HG03095 (cell line): Measurements from ENCODE around the gene GOLGA6L7.
"Not testable (repeated sequence)": the region's sequence is repeated elsewhere in the genome, so short reads cannot be mapped to it uniquely, and the experiment has no call there.

Experiments
- ATAC-seq: cut with Tn5 transposase; IDR thresholded peaks from one replicate; pipeline ENCODE4 v1.9.1; 2021; ENCODE audit warnings: moderate library complexity; ENCODE audit not compliant: unreplicated experiment

Gene GOLGA6L7

DNA sequence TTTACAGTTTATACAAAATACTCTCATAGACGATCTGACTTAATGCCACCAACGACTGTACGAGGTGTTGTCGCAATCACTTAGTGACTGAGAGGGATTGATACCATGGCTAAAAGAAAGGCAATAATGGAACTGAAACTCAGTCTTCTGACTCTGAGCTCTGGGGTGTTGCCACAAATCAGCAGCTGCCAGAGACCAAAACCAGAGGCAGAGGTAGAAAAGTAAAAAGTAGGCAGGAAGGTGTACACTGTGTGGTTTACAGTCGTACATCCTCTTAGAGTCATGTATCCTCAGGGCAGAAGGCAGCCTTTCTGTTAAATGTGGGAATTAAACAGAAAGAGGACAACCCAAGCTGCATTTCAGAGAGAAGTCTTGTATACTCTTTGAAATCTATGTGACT is 1.2 kb downstream of the GOLGA6L7 start:
- not testable (repeated sequence) for ATAC-seq

DNA sequence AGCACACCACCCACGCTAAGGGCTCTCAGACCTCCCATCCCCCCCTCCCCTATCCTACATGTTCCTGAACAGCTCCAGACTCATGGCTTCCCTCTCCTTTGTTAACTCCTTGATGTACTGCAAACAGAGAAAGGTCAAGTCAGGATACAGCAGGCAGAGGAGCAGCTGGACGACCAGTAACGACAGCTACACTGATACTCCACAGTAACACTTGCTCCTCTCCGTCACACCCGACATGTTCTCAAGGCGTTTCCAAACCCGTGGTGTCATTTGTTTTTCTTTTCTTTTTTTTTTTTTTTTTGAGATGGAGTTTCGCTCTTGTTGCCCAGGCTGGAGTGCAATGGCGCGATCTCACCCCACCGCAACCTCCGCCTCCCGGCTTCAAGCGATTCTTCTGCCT is 4.3 kb downstream of the GOLGA6L7 start:
- ATAC-seq, result not testable (repeated sequence)

DNA sequence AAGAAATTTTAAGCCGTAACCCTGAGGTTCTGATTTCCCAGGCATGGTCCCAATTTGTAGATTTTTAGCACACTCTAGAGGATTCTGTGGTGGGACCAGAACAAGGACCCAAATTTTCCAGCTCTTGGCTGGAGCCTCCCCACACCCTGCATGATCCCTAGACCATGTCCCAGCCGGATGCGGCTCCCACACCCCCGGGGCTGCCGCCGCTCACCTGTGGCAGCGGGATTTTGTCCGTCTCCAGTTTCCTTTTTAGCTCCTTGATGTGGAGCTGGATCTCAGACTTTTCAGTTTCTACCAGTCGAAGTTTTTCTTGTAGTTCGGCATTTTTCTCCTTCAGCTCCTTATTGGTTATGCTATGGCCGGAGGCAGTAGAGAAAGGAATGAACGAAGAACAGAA is 4.9 kb downstream of the GOLGA6L7 start:
- ATAC-seq, result not testable (repeated sequence)

DNA sequence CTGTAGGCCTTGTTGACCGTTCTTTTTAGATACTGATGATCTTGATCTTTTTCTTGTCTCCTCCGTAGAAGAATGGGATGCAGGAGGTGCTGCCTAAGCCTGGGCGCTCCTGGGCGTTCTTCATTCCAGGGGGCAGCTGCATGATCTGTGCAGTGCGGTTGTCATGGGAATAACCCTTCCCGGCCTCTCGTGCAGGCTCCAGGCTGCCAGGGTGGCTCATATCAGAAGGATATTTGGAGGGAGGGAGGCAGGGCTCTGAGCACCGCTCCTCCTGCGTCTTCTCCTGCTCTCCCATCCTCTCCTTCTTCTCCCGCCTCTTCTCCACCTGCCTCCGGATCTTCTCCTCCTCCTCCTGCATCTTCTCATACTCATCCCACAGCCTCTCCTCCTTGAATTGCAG is 6.2 kb downstream of the GOLGA6L7 start:
- not testable (repeated sequence) for ATAC-seq

DNA sequence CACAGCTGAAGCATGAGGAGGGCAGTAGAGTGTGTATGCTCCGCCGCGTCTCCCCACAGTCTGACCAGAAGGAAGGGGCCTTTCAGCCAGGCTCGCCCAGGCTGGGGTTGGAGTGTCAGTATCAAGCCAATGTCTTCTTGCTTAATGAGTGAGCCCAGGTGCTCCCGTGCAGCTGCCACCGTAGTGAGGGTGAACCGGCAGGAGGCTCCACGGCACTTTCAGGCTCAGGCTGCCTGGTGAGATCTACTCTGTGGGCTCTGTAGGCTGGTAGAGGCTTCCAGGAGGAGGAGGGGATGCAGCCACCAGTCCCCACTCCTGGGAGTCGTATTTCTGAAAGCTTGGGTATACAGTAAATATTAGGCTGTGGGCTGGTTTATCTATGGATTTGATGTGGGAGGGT is 8.2 kb downstream of the GOLGA6L7 start:
- ATAC-seq, result not testable (repeated sequence)

DNA sequence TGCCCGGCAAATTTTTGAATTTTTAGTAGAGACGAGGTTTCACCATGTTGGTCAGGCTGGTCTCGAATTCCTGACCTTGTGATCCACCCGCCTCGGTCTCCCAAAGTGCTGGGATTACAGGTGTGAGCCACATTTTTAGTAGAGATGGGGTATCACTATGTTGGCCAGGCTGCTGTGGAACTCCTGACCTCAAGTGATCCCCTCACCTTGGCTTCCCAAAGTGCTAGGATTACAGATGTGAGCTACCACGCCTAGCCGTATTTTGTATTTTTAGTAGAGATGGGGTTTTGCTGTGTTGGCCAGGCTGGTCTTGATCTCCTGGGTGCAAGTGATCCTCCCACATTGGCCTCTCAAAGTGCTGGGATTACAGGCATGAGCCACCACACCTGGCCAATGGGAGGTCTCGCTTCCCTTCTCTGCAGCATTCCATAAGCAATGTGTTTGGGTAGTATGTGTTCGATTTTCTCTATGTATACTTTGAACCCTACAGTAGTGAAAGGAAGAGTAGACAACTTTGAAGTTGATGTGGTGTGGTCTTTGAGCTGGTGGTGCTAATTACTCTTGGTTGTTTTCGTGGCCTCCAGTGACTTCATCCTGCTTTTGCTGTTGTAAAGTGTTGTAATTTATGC is 13.4 kb downstream of the GOLGA6L7 start:
- ATAC-seq, result not testable (repeated sequence)

DNA sequence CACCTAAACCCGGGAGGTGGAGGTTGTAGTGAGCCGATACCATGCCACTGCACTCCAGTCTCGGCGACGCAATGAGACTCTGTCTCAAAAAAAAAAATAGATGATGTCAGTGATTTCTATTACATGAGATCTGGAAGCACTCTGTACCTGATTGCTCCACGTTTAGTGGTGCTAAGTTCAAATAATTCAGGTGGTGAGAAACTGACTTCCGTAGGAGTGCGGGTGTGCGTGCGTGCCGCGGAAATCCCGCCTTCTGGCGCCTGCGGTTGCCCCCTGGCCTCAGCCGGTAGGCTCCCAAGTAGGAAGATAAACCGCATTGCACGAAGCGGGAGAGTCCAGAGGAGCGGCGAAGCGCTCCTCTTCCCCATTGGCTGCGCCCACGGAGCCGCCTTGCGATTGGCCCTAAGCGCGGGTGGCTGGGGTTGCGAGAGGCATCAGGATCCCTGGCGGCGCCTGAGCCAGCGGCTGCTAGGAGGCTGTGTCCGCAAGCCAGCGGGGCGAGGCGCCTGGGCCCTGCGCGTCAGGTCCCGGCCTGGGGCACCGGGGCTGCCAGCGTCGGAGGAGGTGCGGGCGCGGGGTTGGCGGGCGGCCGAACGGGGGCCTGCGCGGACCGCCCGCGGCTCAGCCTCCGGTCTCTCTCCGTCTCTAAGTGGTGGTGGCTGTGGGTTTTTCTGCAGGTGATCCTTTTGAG is 16.4 kb downstream of the GOLGA6L7 start:
- ATAC-seq, result not testable (repeated sequence)

DNA sequence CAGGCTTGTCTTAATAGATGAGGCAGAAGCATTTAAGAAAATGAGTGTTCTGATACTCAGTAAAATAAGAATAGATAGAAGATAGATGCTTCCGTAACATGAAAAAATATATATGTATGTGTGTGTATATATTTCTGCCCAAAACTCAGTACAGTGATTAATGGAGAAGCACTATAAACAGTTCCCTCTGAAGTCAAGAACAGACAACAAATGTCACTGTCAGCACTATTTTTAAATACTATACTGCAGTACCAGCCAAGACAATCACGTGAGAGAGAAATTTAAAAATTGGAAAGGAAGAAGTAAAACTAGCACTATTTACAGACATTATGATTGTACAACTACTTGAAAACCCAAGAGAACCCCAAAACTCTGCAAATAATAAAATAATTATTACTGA is 27.0 kb downstream of the GOLGA6L7 start:
- not testable (repeated sequence) for ATAC-seq

DNA sequence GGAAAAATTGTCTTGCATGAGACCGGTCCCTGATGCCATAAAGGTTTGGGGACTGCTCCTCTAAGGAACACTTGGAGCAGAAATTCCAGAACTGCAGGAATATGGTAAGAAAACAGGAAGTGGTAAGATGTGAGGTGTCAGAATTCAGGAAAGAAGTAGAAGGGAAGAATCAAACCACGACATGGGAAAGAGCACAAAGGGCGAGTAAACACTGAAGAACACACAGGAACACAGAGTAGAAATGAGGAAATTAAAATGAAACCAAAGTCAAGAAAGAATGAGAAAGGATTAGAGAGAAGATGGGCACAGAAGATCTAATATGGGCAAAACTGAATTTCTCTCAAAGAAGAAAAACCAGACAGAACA is 28.5 kb downstream of the GOLGA6L7 start:
- not testable (repeated sequence) for ATAC-seq

DNA sequence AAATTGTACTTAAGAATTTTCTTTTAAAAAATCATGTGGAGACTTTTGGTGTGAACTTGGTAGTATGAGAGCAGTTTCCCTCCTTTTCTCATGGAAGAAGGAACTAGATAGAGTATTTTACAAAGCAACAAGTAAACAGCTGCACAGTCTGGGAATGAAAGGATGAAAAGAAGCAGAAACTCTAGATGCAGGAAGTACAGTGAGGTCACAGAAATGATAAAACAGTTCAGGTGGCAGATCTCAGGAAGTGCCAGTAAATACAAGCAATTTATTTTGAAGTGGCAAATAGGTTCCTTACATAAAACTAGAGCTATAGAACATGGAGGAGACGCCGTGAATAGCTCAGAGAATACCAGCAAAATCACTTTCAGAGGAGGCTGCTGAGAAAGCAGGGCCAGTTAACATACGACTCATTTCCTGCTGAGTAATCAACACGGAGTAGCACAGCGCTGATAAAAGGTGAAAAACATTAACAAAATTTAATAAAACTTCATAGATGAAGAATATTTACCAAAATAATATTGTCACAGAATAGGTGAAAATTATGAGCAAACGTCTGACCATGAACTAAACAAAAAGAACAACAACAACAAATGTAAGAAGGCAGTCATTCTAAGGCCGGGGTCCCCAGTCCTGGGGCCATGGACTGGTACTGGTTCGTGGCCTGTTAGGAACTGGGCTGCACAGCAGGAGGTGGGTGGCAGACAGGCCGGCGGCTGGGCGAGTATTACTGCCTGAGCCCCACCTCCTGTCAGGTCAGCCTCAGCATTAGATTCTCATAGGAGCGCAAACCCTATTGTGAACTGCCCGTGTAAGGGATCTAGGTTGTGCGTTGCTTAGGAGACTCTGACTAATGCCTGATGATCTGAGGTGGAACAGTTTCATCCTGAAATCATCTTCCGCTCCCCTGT is 29.2 kb downstream of the GOLGA6L7 start:
- not testable (repeated sequence) for ATAC-seq

DNA sequence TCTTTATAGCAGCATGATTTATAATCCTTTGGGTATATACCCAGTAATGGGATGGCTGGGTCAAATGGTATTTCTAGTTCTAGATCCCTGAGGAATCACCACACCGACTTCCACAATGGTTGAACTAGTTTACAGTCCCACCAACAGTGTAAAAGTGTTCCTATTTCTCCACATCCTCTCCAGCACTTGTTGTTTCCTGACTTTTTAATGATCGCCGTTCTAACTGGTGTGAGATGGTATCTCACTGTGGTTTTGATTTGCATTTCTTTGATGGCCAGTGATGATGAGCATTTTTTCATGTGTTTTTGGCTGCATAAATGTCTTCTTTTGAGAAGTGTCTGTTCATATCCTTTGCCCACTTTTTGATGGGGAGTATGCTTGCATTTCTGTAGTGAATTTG is 30.3 kb downstream of the GOLGA6L7 start:
- not testable (repeated sequence) for ATAC-seq

DNA sequence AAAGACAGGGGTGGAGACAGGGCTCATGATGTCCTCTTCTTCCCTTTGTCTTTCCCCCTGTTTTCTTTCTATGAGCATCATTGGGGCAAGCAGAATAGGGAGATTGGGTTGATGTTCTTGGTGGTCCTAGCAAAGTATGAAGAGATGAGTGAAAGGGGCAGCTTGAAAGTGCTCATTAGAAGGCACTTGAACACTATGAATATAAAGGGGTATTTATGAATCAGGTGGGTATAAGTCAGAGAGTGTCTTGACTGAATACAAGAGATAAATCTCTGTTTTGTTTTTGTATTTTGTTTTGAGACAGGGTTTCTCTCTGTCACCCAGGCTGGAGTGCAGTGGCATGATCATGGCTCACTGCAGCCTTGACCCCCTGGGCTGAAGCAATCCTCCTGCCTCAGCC is 34.4 kb downstream of the GOLGA6L7 start:
- not testable (repeated sequence) for ATAC-seq

DNA sequence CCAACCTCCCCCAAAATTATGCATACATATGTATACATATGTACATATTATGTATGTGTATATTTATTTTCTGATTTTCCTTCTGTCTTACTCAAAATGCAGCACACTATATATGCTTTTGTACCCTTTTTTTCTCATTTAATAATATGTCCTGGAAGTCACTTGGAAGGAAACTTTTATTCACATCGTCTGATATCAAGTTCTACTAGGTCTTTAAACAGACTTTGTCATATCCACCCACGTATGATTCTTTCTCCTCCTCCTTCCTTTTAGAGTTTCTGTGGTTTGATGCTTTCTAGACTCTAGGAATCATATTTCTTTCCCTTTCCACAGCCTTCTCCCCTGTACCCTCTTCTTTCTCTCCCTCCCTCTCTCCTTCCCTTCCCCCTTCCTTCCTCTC is 35.1 kb downstream of the GOLGA6L7 start:
- not testable (repeated sequence) for ATAC-seq

DNA sequence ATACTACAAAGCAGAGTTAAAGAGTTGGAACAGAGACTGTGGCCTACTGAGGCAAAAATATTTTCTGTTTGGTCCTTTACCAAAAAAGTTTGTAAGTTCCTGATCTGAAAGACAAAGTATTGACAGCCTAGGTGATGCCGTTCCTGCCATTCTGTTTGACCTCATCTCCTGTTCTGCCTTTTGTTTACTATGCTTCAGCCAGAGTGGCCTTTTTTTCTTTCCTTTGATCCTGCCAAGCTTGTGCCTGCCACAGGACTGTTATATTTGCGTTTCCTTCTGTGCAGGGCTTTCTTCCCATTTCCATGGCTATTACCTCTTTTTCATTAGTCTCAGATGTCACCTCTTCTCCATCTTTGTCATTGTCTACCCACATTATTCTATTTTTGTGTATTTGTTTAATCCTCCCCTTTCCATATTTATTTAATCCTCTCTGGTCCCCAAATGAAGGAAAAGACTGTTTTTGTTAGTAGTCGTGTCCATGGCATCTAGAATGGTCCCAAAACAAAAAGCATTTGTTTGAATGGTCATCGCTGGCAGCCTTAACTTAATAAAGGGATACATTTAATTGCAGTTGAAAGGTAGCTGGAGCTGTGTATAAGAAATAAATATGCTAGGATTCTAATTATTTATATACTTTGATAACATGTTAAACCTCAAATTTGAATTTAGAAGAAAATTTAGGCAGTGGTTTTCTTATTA is 36.4 kb downstream of the GOLGA6L7 start:
- not testable (repeated sequence) for ATAC-seq

DNA sequence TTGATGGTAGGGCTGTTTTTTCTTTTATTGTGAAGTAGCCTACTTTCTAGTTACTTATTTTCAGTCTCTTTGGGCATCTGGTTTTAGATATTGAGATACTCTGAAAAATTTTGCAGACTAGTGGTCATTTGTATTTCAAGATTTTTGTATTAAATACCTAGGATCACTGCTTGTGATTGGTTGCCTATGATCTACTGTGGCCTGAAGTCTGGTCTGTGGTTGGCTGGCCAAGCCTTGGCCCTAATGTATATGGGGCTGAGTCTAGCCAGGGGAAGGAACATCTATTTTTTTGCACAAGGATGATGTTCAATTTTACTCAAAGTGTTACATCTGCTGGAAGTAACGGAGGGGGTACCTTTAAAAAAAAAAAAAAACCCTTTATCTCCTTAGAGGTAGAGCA is 38.0 kb downstream of the GOLGA6L7 start:
- not testable (repeated sequence) for ATAC-seq

DNA sequence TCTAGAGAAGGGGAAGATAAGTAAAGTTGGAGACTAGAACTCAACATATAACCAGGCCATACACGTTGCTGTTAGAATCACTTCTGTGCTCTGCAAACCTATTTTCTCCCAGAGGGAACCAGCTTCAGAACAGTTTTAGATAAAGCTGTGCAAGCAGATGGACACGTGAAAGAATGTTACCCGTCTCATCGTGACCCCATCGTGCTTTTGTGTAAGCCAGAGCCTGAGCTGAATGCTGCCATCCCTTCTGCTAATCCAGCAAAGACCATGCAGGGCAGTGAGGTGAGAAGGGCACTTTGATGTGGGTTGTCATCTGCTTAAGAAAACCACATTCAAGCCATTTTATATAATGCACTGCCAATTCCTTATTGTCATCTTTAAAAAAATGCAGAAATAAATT is 40.3 kb downstream of the GOLGA6L7 start:
- not testable (repeated sequence) for ATAC-seq

DNA sequence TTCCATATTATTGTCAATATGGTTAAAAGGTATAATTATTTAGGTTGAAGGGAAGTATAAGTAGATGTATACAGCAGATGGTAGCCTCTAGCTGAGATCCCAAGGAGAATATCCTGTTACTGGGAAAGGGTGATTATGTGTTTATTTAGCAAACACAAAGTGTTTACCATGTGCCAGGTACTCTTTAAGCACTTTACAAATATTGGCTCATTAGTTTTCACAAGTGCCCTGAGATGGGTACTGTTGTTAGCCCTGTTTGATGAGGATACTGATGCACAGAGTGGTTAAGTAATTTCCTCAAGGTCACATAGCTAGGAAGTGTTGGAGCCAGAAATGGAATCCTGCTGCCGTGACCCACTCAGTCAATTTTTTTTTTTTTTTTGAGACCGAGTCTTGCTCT is 48.1 kb downstream of the GOLGA6L7 start:
- not testable (repeated sequence) for ATAC-seq

DNA sequence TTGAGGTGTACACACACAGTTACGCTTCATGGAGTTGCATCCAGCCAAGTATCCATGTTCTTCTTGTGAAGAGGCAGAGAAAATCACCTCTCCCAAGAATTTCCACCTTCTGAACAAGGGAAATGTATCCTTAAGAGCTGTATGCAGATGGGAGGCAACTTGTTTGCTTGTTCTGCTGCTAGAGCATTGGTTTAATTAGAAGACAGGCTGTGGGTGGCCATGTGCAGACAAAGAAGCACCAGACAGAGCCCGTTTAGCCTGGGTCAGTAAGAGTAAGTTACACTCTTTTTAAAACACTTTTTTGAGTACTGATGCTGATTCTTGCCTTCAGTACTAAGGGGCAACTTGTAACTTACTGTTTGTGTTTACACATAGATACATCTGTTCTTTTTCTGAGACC is 50.2 kb downstream of the GOLGA6L7 start:
- not testable (repeated sequence) for ATAC-seq

DNA sequence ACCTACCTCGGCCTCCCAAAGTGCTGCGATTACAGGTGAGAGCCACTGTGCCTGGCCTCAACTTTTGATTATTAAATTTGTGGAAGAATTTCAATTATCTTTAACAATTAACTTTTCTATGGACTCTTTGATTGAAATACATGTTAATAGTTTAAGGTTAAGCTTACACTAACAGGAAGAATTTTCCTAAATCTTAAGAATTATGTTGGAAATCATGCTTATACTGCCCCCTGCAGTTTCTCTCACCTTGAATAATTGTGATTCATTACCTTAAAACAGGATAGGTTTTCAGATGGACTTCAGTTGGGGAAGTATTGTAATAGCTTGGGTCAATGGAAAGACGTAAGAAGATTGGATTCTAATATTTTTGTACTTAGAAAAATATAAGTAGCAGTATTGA is 54.2 kb downstream of the GOLGA6L7 start:
- not testable (repeated sequence) for ATAC-seq
